HCT116 (cell line): ENCODE data around the gene RCOR1. TPM values are rescaled to one million over a fixed set of nuclear protein-coding genes. Genes with fewer than 3 reads are reported as not detected.

Experiments
- ATAC-seq: fragments of 200-7000 bp; cut with Tn5 transposase; 2 replicates; pipeline ENCODE4 v1.9.1; 2020; ENCODE audit warnings: mild to moderate bottlenecking, moderate library complexity
- BruUV-seq: library from RNA; stranded (reverse); fragments of 400-500 nt; replicated peaks from 2 replicates; lab custom pipeline; 2021; lab: Mats Ljungman, UMichigan
- CTCF ChIA-PET: fragments of 300-600 bp; sonication (Branson Sonifier 250); formaldehyde crosslinking; loops from one replicate; lab custom pipeline; 2021; ENCODE audit warnings: antibody characterized with exemption; lab: Charles Lee
- POLR2A ChIA-PET: fragments of 300-600, 350-600 bp; sonication (Branson Sonifier 250); formaldehyde crosslinking; loops from one replicate; lab custom pipeline; 2021; ENCODE audit warnings: antibody characterized with exemption; lab: Charles Lee
- RAD21 ChIA-PET, 2 experiments: fragments of 300-600 bp; sonication (Branson Sonifier 250); formaldehyde crosslinking; loops; one replicate each; lab custom pipeline; 2023; ENCODE audit warnings: low total read pairs in 2 of 2; ENCODE audit not compliant: uncharacterized antibody in 2 of 2, unreplicated experiment in 2 of 2, low non-redundant PET in 1 of 2; lab: Charles Lee
- DNase-seq: peaks from one replicate; pipeline ENCODE4 v3.0.0-alpha.2; 2010; ENCODE audit warnings: low read depth, low spot score
- H2AFZ ChIP-seq: fragments of 200-600 bp; shearing (Covaris generic), sonication (generic); 2 replicates; pipeline ENCODE4 v1.6.1; 2017; ENCODE audit warnings: low read depth, mixed run types, mixed read lengths, antibody characterized with exemption, low read length; ENCODE audit not compliant: poor library complexity, severe bottlenecking
- H3K27ac ChIP-seq: 2 replicates; pipeline ENCODE4 v1.5.1; 2012; ENCODE audit warnings: low read depth, low read length
- H3K27me3 ChIP-seq: fragments of 200-600 bp; sonication (generic); 2 replicates; pipeline ENCODE4 v1.6.1; 2016; ENCODE audit warnings: mixed run types, low read length, mixed read lengths; ENCODE audit not compliant: insufficient read depth
- H3K36me3 ChIP-seq, 2 experiments: fragments of 200-500 bp in 1 of 2; fragments of 200-600 bp in 1 of 2; sonication (Bioruptor generic) in 1 of 2; sonication (generic) in 1 of 2; 2 replicates each; pipeline versions ENCODE4 v1.5.1 to v1.6.1; 2014 to 2016; ENCODE audit warnings: low read length in 2 of 2, inconsistent platforms in 1 of 2, mixed read lengths in 1 of 2, mixed run types in 1 of 2; ENCODE audit not compliant: insufficient read depth in 2 of 2, control insufficient read depth in 1 of 2
- H3K4me1 ChIP-seq, 2 experiments: fragments of 200-600 bp in 1 of 2; sonication (generic) in 1 of 2; 2 replicates each; pipeline versions ENCODE4 v1.5.1 to v1.6.1; 2012 to 2017; ENCODE audit warnings: low read length in 2 of 2, inconsistent platforms in 1 of 2, mild to moderate bottlenecking in 1 of 2, mixed read lengths in 1 of 2, mixed run types in 1 of 2, moderate library complexity in 1 of 2; ENCODE audit not compliant: insufficient read depth in 2 of 2, control insufficient read depth in 1 of 2
- H3K4me2 ChIP-seq: fragments of 200-600 bp; sonication (generic); 2 replicates; pipeline ENCODE4 v1.6.1; 2017; ENCODE audit warnings: mixed run types, low read length, mixed read lengths
- H3K4me3 ChIP-seq, 2 experiments: fragments of 200-600 bp in 1 of 2; sonication (generic) in 1 of 2; replicated peaks in 1 of 2; 2 replicates each; pipeline ENCODE4 v1.5.1; 2011 to 2016; ENCODE audit warnings: low read length in 2 of 2, control low read depth in 1 of 2, low read depth in 1 of 2, mild to moderate bottlenecking in 1 of 2, mixed read lengths in 1 of 2, mixed run types in 1 of 2
- H3K79me2 ChIP-seq: fragments of 200-600 bp; sonication (generic); 2 replicates; pipeline ENCODE4 v1.6.1; 2017; ENCODE audit warnings: mild to moderate bottlenecking, mixed run types, low read length, moderate library complexity, mixed read lengths; ENCODE audit not compliant: insufficient read depth
- H3K9ac ChIP-seq: fragments of 200-600 bp; sonication (generic); 2 replicates; pipeline ENCODE4 v1.6.1; 2016; ENCODE audit warnings: low read length, mixed read lengths
- H3K9me2 ChIP-seq: fragments of 200-600 bp; sonication (generic), shearing (Covaris generic); 2 replicates; pipeline ENCODE4 v1.6.1; 2017; ENCODE audit warnings: mixed run types, mild to moderate bottlenecking, moderate library complexity; ENCODE audit not compliant: insufficient read depth
- H3K9me3 ChIP-seq, 2 experiments: fragments of 200-500 bp in 1 of 2; fragments of 200-600 bp in 1 of 2; sonication (Bioruptor generic) in 1 of 2; sonication (generic) in 1 of 2; 2 replicates each; pipeline ENCODE4 v1.6.1; 2014 to 2017; ENCODE audit warnings: low read length in 2 of 2, mixed read lengths in 2 of 2, inconsistent platforms in 1 of 2, low read depth in 1 of 2, mild to moderate bottlenecking in 1 of 2, mixed run types in 1 of 2, moderate library complexity in 1 of 2; ENCODE audit not compliant: control insufficient read depth in 1 of 2, insufficient read depth in 1 of 2
- H4K20me1 ChIP-seq: fragments of 200-600 bp; sonication (generic), shearing (Covaris generic); 2 replicates; pipeline ENCODE4 v1.6.1; 2017; ENCODE audit warnings: mixed run types, mild to moderate bottlenecking, moderate library complexity; ENCODE audit not compliant: insufficient read depth
- EGR1 ChIP-seq: IDR thresholded peaks from 2 replicates; pipeline ENCODE4 v1.6.1; 2012; ENCODE audit warnings: low read depth
- EZH2 ChIP-seq: fragments of 200-600 bp; sonication (generic); IDR thresholded peaks from 2 replicates; pipeline ENCODE4 v1.6.1; 2017; ENCODE audit warnings: antibody characterized with exemption, mixed run types
- POLR2A ChIP-seq: IDR thresholded peaks from 2 replicates; pipeline ENCODE4 v1.7.0; 2011; ENCODE audit warnings: borderline replicate concordance; ENCODE audit not compliant: insufficient read depth, insufficient read length; ENCODE audit errors: extremely low read depth
- POLR2AphosphoS5 ChIP-seq: IDR thresholded peaks from 2 replicates; pipeline ENCODE4 v1.6.1; 2011; ENCODE audit warnings: mild to moderate bottlenecking, low read depth, low read length, moderate library complexity
- SP1 ChIP-seq: IDR thresholded peaks from 2 replicates; pipeline ENCODE4 v1.6.1; 2012; ENCODE audit warnings: low read depth
- SRF ChIP-seq: IDR thresholded peaks from 2 replicates; pipeline ENCODE4 v1.6.1; 2012; ENCODE audit warnings: low read depth
- TCF7L2 ChIP-seq: IDR thresholded peaks from 2 replicates; pipeline ENCODE4 v1.7.0; 2011; ENCODE audit warnings: borderline replicate concordance, inconsistent platforms; ENCODE audit not compliant: insufficient read depth, insufficient read length; ENCODE audit errors: extremely low read depth
- YY1 ChIP-seq: IDR thresholded peaks from 2 replicates; pipeline ENCODE4 v1.6.1; 2011; ENCODE audit warnings: low read length, low read depth, moderate library complexity, mild to moderate bottlenecking; ENCODE audit not compliant: insufficient replicate concordance; ENCODE audit errors: extremely low read depth
- ZFX ChIP-seq: fragments of 450-650 bp; IDR thresholded peaks from 2 replicates; pipeline ENCODE4 v1.6.1; 2017
- intact Hi-C: fragments of 100-400 bp; cut with micrococcal nuclease; formaldehyde crosslinking; loops from 2 replicates; pipeline ENCODE4 v1.10.0; 2022
- total RNA-seq: library from RNA; stranded (reverse); gene quantifications from one replicate; pipeline ENCODE4 v1.2.1, GENCODE V29; 2021; ENCODE audit not compliant: unreplicated experiment

The RCOR1 gene
- total RNA-seq, 1 experiment from 2014 or later, result 30.7 TPM

DNA sequence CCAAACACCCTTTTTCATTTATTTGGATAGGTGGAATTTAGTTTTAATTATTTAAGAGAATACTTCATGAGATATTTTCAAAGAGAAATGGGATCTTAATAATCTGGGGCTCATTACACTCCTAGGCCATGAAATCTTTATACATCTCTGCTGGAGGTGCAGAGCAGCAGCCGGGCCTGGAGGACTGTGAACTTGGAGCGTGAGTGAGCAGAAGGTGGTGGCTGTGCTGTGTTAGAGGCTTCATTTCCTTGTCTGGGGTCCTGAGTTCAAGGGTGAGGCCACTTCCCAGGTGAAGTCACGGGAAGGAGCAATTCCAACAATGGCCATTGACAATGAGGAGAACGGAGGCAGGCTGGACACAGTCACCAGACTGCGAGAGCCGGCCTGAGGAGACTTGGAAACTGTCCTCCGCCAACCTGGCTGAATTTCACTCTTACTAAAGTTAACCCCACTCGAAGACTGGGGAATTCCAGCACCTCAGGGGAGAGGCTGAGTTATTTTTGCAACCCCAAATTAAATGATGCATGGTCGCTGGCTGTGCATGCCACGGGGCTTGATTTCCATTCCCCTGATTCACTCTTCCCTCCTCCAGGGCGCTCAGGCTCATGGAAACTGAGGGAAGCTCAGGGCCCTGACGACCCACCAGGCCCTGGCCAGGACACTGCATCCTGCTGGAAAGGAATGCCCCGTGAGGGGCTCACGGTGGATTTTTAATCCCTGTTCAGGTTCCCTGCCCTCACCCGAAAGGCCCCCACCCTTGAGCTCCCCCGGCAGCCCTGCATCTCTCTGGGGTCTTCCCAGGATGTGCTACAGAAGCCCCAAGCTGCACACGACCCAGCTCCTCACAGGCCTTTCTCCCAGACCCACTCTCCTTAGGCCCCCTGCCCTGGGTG, 162.2 kb downstream of the RCOR1 start:
- TF ChIP-seq EZH2 (no peak), SRF (no peak), POLR2A (no peak), TCF7L2 (no peak), SP1 (no peak)
- Histone ChIP-seq H3K4me1 (no peaks in the 10 kb centered on the region), H3K36me3 (no peaks in the 10 kb centered on the region), H3K9me3 (no peaks in the 10 kb centered on the region), H3K4me3 (no peak overlapping the region), H2AFZ (no peak overlapping the region), H3K27me3 (no peaks in the 10 kb centered on the region), H3K79me2 (no peaks in the 10 kb centered on the region), H3K27ac (no peak overlapping the region), H3K4me2 (no peak overlapping the region), H4K20me1 (no peaks in the 10 kb centered on the region), H3K9ac (no peak overlapping the region), H3K9me2 (no peaks in the 10 kb centered on the region)
- no TSS peak for BruUV-seq
- DNase-seq (no peak), ATAC-seq (no peak)
- intact Hi-C loops, result no loop called here
- RAD21 ChIA-PET, result no interaction called here
- CTCF ChIA-PET, result no interaction called here
- POLR2A ChIA-PET, result no interaction called here

DNA sequence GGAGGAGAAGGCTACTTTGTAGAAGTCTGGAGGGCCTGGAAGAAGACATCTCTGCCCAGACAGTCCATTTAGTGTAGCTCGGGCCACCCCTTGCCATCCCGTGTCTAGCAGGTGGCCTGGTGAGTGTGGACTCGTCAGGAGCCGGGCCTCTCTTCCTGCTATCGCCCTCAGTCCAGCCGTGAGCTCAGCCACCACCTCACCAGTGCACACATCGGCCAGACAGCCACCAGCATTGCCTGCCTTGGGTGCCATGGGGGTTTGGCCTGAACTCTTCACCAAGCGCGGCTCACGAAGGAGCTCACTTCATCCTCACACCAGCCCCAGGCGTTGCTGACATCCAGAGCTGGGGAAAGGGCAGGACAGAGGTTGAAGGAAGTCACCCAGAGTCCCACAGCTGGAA, 165.2 kb downstream of the RCOR1 start:
- Histone ChIP-seq H3K27ac (no peak overlapping the region), H2AFZ (no peak overlapping the region), H3K9me2 (no peaks in the 10 kb centered on the region), H3K4me1 (no peaks in the 10 kb centered on the region), H3K9ac (no peak overlapping the region), H4K20me1 (no peaks in the 10 kb centered on the region), H3K4me2 (no peak overlapping the region), H3K4me3 (no peak overlapping the region), H3K36me3 (no peaks in the 10 kb centered on the region), H3K27me3 (no peaks in the 10 kb centered on the region), H3K79me2 (no peaks in the 10 kb centered on the region), H3K9me3 (no peaks in the 10 kb centered on the region)
- intact Hi-C loops, result no loop called here
- BruUV-seq, result no TSS peak
- DNase-seq, result no peak
- no peak for TF ChIP-seq YY1
- no peak for TF ChIP-seq EGR1
- no peak for TF ChIP-seq EZH2
- TF ChIP-seq POLR2AphosphoS5, result no peak
- no peak for TF ChIP-seq ZFX
- TF ChIP-seq TCF7L2, result no peak
- no peak for ATAC-seq
- RAD21 ChIA-PET, result no interaction called here
- CTCF ChIA-PET, result no interaction called here
- POLR2A ChIA-PET, result no interaction called here
